ENCODE results near the gene SUSD6. TPM values are rescaled to one million over a fixed set of nuclear protein-coding genes. Genes with fewer than 3 reads are reported as not detected.
"Not testable (repeated sequence)": the region's sequence is repeated elsewhere in the genome, so short reads cannot be mapped to it uniquely, and the experiment has no call there.

SUSD6 gene
- total RNA-seq, 4 donors from 2014 or later: 8.8 to 35.1 (median 17.6) TPM

- no peaks in the 10 kb centered on the region for H3K9me3 ChIP-seq
- TF ChIP-seq POLR2A (IDR thresholded peaks at IDR 0.05) (no peak), CTCF (IDR thresholded peaks at IDR 0.05) (no peak)
- H3K27ac ChIP-seq: no peak overlapping the region
- no peaks in the 10 kb centered on the region for H3K27me3 ChIP-seq
- intact Hi-C loops (cut with DNase I; ENCODE audit: low total_unique reads): no loop called here
- peak; percentile 43 to 56 for DNase-seq
- no peak overlapping the region for H3K4me3 ChIP-seq
- peaks cover 4 to 6% of the 10 kb centered on the region in 2 donors for H3K4me1 ChIP-seq
- no peaks in the 10 kb centered on the region for H3K36me3 ChIP-seq
Observed at GRCh38 chr14:69643430-69644200, 32.2 kb downstream of the SUSD6 start.

- Histone ChIP-seq H3K36me3 (no peaks in the 10 kb centered on the region), H3K9me3 (no peaks in the 10 kb centered on the region), H3K27ac (no peak overlapping the region), H3K27me3 (no peaks in the 10 kb centered on the region), H3K4me1 (peaks cover 6 to 11% of the 10 kb centered on the region in 2 donors), H3K4me3 (no peak overlapping the region)
- no peak for DNase-seq
- intact Hi-C loops (cut with DNase I; ENCODE audit: low total_unique reads): no loop called here
- TF ChIP-seq CTCF (IDR thresholded peaks at IDR 0.05): no peak
- no peak for TF ChIP-seq POLR2A (IDR thresholded peaks at IDR 0.05)
Observed at GRCh38 chr14:69644814-69645213, 33.4 kb downstream of the SUSD6 start.

DNA sequence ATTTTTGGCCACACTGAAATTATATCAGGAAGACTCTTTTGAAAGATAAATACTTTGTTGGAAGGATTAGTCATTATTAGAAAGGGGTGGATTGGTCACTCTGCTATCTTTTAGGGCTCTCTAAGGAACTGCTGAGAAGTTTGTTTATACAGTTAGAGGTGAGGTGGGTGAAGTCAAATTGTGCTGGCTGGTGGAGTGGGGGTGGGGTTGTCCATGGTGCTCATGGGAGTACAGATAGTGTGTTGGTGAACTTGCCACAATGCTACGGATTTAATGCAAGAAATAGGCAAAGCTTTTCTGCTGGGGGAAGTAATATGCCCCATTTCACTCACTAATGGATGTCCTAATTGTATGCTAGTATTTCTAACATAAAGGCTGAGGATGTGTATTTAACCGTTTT lies 35.8 kb downstream of the SUSD6 start:
- Histone ChIP-seq H3K4me1 (peaks cover 6 to 11% of the 10 kb centered on the region in 2 donors), H3K27me3 (no peaks in the 10 kb centered on the region), H3K4me3 (no peak overlapping the region), H3K9me3 (no peaks in the 10 kb centered on the region), H3K27ac (peak overlapping the region in 1 of 2 donors; percentile 84), H3K36me3 (no peaks in the 10 kb centered on the region)
- TF ChIP-seq CTCF (IDR thresholded peaks at IDR 0.05) (no peak), POLR2A (IDR thresholded peaks at IDR 0.05) (no peak)
- intact Hi-C loops (cut with DNase I; ENCODE audit: low total_unique reads): no loop called here
- no peak for DNase-seq

- H3K27me3 ChIP-seq; intact Hi-C loops (cut with DNase I; ENCODE audit: low total_unique reads); H3K4me3 ChIP-seq; H3K9me3 ChIP-seq; DNase-seq; H3K36me3 ChIP-seq: not testable (repeated sequence)
- H3K27ac ChIP-seq: peak overlapping the region; percentile 71 to 84
- peaks cover 8 to 11% of the 10 kb centered on the region in 2 donors for H3K4me1 ChIP-seq
Observed at GRCh38 chr14:69647642-69648041, 36.2 kb downstream of the SUSD6 start.

DNA sequence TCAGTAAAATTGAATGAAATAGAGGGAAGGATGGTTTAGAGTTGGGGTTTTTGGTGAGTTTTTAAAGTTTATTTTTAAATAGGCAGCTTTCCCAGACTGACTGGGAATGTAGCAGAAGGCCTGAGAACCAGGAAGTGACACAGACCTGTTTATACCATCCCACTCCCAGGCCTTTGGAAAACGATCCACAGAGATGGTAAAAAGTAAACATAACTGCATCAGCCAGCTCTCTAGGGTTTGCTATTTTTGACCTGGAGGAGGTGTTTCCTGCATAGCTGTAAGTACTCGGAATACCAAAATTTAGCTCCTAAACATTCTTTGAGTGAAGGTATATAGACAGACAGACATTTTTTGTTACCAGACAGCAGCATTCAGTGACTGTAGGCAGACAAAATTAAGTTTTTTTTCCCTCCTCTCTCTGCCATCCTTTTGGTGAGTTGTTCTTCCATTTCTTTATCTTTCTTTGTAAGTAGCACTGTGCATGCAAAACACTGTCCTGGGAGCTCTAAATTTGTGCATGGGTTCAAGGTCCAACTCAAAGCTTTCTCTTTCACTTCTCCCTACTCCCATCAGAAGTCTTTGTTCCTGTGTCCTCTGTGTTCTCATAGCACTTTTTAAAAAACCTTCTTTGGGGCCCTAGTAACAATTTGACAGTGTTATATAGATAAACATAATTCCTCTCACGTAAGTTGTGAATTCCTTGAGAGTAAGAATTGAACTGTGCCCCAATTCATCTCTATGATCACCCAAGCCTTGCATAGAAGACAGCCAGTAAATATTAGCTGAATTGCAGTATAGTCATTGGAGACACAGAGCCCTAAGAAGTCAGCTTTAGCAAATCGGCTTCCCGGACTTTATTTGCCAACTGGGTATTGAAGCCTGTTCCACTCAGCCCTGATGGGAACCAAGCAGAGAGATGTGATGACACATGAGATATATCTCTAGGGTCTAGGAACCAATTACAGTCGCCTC lies 37.4 kb downstream of the SUSD6 start:
- H3K27me3 ChIP-seq: no peaks in the 10 kb centered on the region
- no peaks in the 10 kb centered on the region for H3K9me3 ChIP-seq
- no peak overlapping the region for H3K4me3 ChIP-seq
- intact Hi-C loops (cut with DNase I; ENCODE audit: low total_unique reads): no loop called here
- H3K4me1 ChIP-seq: peaks cover 8 to 11% of the 10 kb centered on the region in 2 donors
- DNase-seq: no peak
- H3K36me3 ChIP-seq: no peaks in the 10 kb centered on the region
- H3K27ac ChIP-seq: peak overlapping the region; percentile 71 to 84
- no peak for TF ChIP-seq POLR2A (IDR thresholded peaks at IDR 0.05)
- no peak for TF ChIP-seq CTCF (IDR thresholded peaks at IDR 0.05)
